OCI-LY3 (cell line): ENCODE results near the gene SORL1.

Source experiments
- H2AFZ ChIP-seq: fragments of 200-600, 300-600 bp; shearing (Covaris generic); 2 replicates; pipeline ENCODE4 v1.6.0; 2014; ENCODE audit warnings: antibody characterized with exemption, low read depth, low read length
- H3K27ac ChIP-seq: fragments of 200-600, 300-600 bp; sonication (generic); 2 replicates; pipeline ENCODE4 v1.5.1; 2014; ENCODE audit warnings: mild to moderate bottlenecking, low read length, moderate library complexity, mixed read lengths
- H3K27me3 ChIP-seq: fragments of 200-600, 300-600 bp; sonication (generic); 2 replicates; pipeline ENCODE4 v1.6.1; 2014; ENCODE audit warnings: low read depth, low read length, mixed read lengths
- H3K36me3 ChIP-seq: fragments of 200-600, 300-600 bp; sonication (generic); replicated peaks from 2 replicates; pipeline ENCODE3; 2014; ENCODE audit warnings: low read depth, low read length, mixed read lengths
- H3K4me1 ChIP-seq: fragments of 300-600, 200-600 bp; sonication (generic); 2 replicates; pipeline ENCODE4 v1.6.1; 2014; ENCODE audit warnings: low read length, mixed read lengths
- H3K4me2 ChIP-seq: fragments of 200-600, 300-600 bp; sonication (generic); 2 replicates; pipeline ENCODE4 v1.6.1; 2014; ENCODE audit warnings: low read length, mixed read lengths
- H3K4me3 ChIP-seq: fragments of 300-600, 200-600 bp; sonication (generic); 2 replicates; pipeline ENCODE4 v1.5.1; 2014; ENCODE audit warnings: antibody characterized with exemption, mild to moderate bottlenecking, low read length, moderate library complexity
- H3K79me2 ChIP-seq: fragments of 300-600, 200-600 bp; shearing (Covaris generic); 2 replicates; pipeline ENCODE4 v1.6.1; 2014; ENCODE audit warnings: mild to moderate bottlenecking, low read length, mixed read lengths
- H3K9ac ChIP-seq: fragments of 300-600, 200-600 bp; shearing (Covaris generic); 2 replicates; pipeline ENCODE4 v1.6.0; 2014; ENCODE audit warnings: mild to moderate bottlenecking, low read length, moderate library complexity
- H3K9me3 ChIP-seq: fragments of 200-600, 300-600 bp; shearing (Covaris generic); 2 replicates; pipeline ENCODE4 v1.6.1; 2014; ENCODE audit warnings: low read length, mixed read lengths; ENCODE audit not compliant: insufficient read depth
- H4K20me1 ChIP-seq: fragments of 200-600, 300-600 bp; sonication (generic); 2 replicates; pipeline ENCODE4 v1.6.1; 2016; ENCODE audit warnings: low read length, mixed read lengths; ENCODE audit not compliant: insufficient read depth
- EZH2phosphoT487 ChIP-seq: fragments of 200-600 bp; shearing (Covaris generic); IDR thresholded peaks from 2 replicates; pipeline ENCODE4 v1.6.1; 2018; ENCODE audit warnings: antibody characterized with exemption, mixed run types, low read depth
- TF ChIP-seq, protein P1 (sequence below): fragments of 200-600, 300-600 bp; sonication (generic); IDR thresholded peaks from 2 replicates; pipeline ENCODE4 v1.5.1; 2014; ENCODE audit warnings: antibody characterized with exemption, low read length, low read depth

SORL1 gene

DNA sequence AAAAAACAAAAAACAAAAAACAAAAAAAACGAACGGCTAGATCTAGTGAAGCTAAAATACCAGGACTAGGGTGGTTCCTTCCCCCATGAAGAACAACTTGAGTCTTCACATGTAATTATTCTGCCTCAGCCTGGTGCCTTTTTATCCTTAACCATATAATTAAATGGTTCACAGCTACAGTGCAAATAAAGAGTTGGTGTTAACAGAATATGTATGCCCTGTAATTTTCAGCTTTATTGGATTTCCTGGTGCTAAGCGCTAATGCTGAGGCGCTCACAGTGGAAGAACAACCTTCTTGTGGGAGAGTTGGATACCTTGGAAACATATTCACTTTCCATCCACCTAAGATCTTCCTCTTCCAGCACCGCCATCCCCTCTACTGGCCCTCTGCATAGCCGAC, 159.1 kb downstream of the SORL1 start:
- Histone ChIP-seq H2AFZ (no peak overlapping the region), H3K4me3 (no peak overlapping the region), H4K20me1 (no peaks in the 10 kb centered on the region), H3K79me2 (no peaks in the 10 kb centered on the region), H3K27me3 (no peaks in the 10 kb centered on the region), H3K4me2 (no peak overlapping the region), H3K4me1 (no peaks in the 10 kb centered on the region), H3K9me3 (no peaks in the 10 kb centered on the region), H3K9ac (no peak overlapping the region), H3K27ac (no peak overlapping the region), H3K36me3 (peaks cover 98% of the 10 kb centered on the region)
- TF ChIP-seq, protein P1, sequence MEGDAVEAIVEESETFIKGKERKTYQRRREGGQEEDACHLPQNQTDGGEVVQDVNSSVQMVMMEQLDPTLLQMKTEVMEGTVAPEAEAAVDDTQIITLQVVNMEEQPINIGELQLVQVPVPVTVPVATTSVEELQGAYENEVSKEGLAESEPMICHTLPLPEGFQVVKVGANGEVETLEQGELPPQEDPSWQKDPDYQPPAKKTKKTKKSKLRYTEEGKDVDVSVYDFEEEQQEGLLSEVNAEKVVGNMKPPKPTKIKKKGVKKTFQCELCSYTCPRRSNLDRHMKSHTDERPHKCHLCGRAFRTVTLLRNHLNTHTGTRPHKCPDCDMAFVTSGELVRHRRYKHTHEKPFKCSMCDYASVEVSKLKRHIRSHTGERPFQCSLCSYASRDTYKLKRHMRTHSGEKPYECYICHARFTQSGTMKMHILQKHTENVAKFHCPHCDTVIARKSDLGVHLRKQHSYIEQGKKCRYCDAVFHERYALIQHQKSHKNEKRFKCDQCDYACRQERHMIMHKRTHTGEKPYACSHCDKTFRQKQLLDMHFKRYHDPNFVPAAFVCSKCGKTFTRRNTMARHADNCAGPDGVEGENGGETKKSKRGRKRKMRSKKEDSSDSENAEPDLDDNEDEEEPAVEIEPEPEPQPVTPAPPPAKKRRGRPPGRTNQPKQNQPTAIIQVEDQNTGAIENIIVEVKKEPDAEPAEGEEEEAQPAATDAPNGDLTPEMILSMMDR, result no peak
- no peak for TF ChIP-seq EZH2phosphoT487

DNA sequence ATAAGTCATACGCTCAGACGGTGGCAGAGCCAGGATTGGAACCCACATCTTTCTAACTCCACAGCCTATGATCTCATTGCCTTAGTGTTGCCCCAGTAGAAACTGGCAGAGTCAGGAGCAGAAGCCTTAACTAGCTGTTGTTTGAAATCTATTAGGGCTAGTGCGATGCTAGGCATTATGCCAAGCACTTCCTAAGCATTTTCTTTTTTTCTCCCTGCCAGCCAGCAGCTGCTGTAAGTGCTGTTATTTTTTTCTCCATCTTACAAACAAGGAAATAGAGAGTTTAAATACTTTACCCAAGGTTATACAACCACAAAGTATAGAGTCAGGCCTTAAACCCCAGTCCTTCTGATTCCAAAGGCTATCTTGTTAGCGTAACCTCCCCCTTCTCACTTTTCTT, 161.6 kb downstream of the SORL1 start:
- H3K9ac ChIP-seq, result no peak overlapping the region
- H2AFZ ChIP-seq, result no peak overlapping the region
- no peak overlapping the region for H3K4me2 ChIP-seq
- H3K4me1 ChIP-seq, result no peaks in the 10 kb centered on the region
- H3K4me3 ChIP-seq, result no peak overlapping the region
- TF ChIP-seq, protein P1, result no peak
- no peak for TF ChIP-seq EZH2phosphoT487
- H4K20me1 ChIP-seq, result no peaks in the 10 kb centered on the region
- H3K36me3 ChIP-seq, result peaks cover 92% of the 10 kb centered on the region
- no peaks in the 10 kb centered on the region for H3K9me3 ChIP-seq
- no peak overlapping the region for H3K27ac ChIP-seq
- no peaks in the 10 kb centered on the region for H3K27me3 ChIP-seq
- no peaks in the 10 kb centered on the region for H3K79me2 ChIP-seq

DNA sequence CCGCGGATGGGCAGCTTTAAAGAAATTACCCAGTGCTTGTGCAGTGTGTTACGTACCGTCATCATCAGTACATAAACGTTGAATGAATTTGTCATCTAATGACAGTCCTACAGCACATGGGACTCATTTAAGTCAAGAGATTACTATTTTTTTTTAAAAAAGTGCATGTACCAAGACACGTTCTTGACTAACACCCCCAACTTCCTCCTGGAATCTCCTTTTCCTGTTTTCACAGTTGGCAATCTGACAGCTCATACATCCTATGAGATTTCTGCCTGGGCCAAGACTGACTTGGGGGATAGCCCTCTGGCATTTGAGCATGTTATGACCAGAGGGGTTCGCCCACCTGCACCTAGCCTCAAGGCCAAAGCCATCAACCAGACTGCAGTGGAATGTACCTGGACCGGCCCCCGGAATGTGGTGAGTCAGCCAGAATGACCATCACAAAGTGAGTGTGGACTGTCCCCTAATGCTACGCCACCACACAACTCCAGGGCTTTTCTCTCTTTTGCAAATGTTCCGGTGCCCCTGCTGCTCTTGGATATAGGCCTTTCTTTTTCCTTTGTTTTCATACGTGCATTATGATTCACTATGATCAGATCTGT, 162.6 kb downstream of the SORL1 start:
- Histone ChIP-seq H3K79me2 (no peaks in the 10 kb centered on the region), H4K20me1 (no peaks in the 10 kb centered on the region), H3K36me3 (peaks cover 92% of the 10 kb centered on the region), H3K27me3 (no peaks in the 10 kb centered on the region), H3K4me2 (no peak overlapping the region), H3K9ac (no peak overlapping the region), H3K4me3 (no peak overlapping the region), H3K9me3 (no peaks in the 10 kb centered on the region), H2AFZ (no peak overlapping the region), H3K4me1 (no peaks in the 10 kb centered on the region), H3K27ac (no peak overlapping the region)
- TF ChIP-seq, protein P1, result no peak
- no peak for TF ChIP-seq EZH2phosphoT487

DNA sequence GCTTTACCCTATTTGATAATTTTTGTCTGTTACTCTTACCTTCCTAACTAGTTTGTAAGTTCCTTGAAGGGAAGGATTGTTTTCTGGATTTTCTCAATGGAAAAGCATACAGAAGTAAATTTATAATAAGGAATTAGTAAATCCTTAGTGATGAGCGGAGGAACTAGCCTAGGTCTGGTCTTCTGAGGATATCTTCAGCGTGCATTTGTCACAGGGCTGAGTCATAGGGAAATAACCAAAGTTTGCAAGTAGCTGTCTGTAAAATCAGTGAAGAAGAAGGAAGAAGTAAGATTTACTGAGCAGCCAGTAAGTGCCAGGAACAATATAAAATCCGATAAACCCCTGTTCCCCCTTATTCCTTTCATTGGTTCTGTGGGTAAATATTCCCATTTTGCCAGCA, 163.4 kb downstream of the SORL1 start:
- Histone ChIP-seq H4K20me1 (no peaks in the 10 kb centered on the region), H3K9ac (no peak overlapping the region), H3K27ac (no peak overlapping the region), H3K36me3 (peaks cover 92% of the 10 kb centered on the region), H3K9me3 (no peaks in the 10 kb centered on the region), H3K4me1 (no peaks in the 10 kb centered on the region), H3K4me2 (no peak overlapping the region), H3K27me3 (no peaks in the 10 kb centered on the region), H3K4me3 (no peak overlapping the region), H2AFZ (no peak overlapping the region), H3K79me2 (no peaks in the 10 kb centered on the region)
- no peak for TF ChIP-seq EZH2phosphoT487
- TF ChIP-seq, protein P1, result no peak
